RPMI7951 (cell line): ENCODE results near the gene FAM111B. TPM values are rescaled to one million over a fixed set of nuclear protein-coding genes. Genes with fewer than 3 reads are reported as not detected.
"Not testable (repeated sequence)": the region's sequence is repeated elsewhere in the genome, so short reads cannot be mapped to it uniquely, and the experiment has no call there.

Experiments
- DNase-seq: peaks from one replicate; pipeline ENCODE4 v3.0.0-alpha.2; 2012; ENCODE audit warnings: low read depth
- total RNA-seq: library from RNA; depleted of rRNA; stranded (reverse); fragments of >200 nt; shearing (Covaris generic); gene quantifications from 2 replicates; pipeline ENCODE4 v1.2.3, GENCODE V29; 2014

Gene FAM111B
- total RNA-seq, 1 experiment from 2014 or later, result 34.0 TPM

DNA sequence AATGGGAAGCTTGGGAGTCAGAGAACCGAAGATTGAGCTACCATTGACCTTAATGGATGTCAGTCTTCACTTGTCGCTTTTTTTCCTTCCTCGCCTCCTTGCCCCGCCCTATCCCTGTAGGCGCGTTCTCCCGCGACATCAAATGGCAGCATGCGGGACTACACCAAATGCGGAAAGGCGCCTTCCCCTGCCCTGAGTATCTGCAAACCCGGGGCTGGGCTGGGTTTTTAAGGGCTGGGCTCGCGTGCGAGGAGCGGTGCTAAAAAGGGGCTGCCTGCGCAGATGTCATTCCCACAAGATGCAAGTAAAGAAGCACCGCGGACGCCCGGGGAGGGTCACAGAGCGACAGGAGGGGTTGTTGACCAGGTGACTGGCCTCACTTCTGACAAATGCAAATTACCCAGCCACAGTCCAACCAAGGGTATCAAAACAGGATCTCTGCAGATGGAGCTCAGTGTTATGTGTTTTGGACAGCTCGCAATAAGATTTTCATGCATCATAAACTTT lies 4.7 kb upstream of the FAM111B start:
- peak; percentile 64 for DNase-seq

- not testable (repeated sequence) for DNase-seq
Measured at GRCh38 chr11:59107721-59108120, 684 bp downstream of the FAM111B start.

DNA sequence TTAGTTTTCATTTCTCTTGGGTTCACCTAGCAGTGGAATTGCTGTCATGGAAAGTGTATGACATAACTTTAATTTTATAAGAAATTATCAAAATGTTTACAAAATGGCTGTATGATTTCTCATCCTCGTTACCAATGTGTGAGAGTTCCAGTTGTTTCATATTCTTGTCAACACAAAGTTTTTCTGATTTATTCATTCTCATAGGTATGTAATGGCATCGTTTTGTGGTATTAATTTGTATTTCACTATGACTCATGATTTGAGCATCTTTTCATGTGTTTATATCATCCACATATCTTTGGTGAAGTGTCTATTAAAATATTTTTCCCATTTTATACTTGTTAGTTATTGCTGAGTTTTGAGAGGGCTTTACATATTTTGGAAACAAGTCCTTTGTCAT lies 5.5 kb downstream of the FAM111B start:
- DNase-seq, result no peak

DNA sequence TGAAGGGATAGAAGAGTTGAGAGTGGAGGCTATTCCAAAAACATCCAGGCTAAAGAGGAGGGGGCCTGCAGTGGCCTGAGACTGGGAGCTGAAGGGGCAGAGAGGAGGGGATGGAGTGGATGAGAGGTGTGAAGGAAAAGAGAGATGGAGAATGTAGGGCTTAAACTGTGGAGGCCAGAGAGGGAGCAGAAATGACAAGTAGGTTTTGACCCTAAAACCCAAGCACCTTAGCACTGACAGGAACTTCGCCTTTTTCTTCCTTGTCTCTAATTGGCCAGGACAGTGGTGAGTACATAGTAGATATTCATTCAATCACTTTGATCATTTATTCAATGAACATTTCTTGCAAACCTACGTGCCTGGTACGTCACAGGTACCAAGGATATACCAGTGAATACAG lies 7.3 kb downstream of the FAM111B start:
- DNase-seq, result no peak

- no peak for DNase-seq
Measured at GRCh38 chr11:59115553-59115952, 8.5 kb downstream of the FAM111B start.

GRCh38 chr11:59117774-59118173 lies 10.7 kb downstream of the FAM111B start:
- no peak for DNase-seq

- no peak for DNase-seq
Measured at GRCh38 chr11:59119826-59120225, 12.8 kb downstream of the FAM111B start.

- peak; percentile 52 for DNase-seq
Measured at GRCh38 chr11:59135648-59136461, 28.8 kb downstream of the FAM111B start.

GRCh38 chr11:59136551-59136950 lies 29.5 kb downstream of the FAM111B start:
- not testable (repeated sequence) for DNase-seq

DNA sequence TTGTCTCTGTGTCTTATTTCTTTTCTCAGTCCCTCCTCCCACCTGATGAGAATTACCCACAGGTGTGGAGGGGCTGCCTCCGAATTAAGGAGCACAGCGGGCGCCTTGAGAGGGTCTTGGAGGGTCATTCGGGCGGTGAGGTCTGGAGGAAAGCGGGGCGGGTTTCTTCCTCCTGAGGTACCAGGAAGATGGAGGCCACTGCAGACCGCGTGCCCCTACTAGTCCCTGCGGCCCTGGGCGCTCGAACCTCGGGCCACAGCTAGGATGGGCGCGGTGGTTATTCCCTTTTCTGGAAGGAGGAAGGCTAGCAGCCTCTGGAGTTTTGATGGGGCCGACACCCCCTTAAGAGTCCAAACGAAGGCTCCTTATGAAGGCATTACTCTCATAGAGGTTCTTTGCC lies 30.2 kb downstream of the FAM111B start:
- DNase-seq, result no peak

DNA sequence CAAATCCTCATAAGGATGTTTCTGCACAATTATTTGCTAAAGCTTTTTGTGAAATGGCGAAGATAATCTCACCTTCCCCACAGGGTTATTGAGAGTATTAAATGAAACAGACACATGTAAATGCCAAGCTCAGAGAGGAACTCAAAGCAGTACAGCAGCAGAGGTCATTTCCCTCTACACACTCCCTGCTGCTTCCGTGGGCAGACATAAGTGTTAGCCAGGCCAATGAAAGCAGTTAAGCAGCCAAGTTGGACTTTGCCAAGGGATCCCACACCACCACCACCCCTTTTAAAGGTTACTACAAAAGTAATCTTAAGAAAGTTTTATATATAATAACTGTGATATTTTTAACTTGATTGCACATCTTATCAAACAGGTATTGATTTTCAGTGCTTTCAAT lies 31.6 kb downstream of the FAM111B start:
- DNase-seq, result no peak

DNA sequence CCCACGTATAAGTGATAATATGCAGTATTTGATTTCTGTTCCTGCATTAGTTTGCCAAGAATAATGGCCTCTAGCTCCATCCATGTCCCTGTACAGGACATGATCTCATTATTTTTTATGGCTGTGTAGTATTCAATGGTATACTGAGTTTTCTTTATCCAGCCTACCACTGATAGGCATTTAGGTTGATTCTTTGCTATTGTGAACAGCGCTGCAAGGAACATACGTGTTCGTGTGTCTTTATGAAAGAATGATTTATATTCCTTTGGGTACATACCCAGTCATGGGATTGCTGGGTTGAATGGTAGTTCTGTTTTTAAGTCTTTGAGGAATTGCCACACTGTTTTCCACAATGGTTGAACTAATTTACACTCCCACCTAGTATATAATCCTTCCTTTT lies 34.2 kb downstream of the FAM111B start:
- no peak for DNase-seq

DNA sequence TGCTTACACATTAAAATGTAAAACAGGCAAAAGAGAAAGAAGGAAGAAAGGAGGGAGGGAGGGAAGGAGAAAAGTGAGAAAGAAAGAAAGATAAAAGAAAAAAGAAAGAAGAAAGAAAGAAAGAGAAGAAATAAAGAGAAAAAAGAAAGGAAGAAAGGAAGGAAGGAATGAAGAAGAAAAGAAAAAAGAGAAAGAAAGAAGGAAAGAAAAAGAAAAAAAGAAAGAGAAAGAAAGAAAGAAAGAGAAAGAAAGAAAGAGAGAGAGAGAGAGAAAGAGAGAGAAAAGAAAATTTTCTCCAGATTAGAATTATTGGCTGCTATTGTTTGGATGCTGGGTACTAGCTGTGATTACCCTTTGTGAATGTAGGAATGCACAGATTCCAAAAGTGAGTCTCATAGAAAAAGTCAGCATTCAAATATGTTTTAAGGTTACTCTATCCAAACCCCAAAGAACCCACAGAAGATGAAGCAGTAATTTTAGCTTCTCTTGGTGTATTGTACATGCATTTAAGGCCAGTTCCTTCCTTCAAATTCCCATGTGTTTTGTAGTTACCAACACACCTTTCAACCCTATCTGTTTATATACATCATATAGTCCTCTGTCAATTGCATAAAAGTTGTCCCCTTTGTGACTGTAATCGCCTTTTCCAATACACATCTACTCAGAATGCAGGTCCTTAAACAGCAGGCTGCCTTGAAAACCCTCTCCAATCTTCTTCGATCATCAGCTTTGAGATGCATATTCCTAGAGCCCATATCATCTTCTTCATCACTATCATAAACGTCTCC lies 34.8 kb downstream of the FAM111B start:
- DNase-seq, result peak; percentile 31

- peak; percentile 93 for DNase-seq
Measured at GRCh38 chr11:59142530-59143507, 35.8 kb downstream of the FAM111B start, which contains the start of gene FAM111A. FAM111A (plus strand) TSS chr11:59142856; CDS start chr11:59148873, 6,017 bp downstream.

- DNase-seq, result no peak
Measured at GRCh38 chr11:59144096-59144495, 37.1 kb downstream of the FAM111B start.

- DNase-seq, result peak; percentile 88
Measured at GRCh38 chr11:59144579-59145345, 37.7 kb downstream of the FAM111B start.

GRCh38 chr11:59145534-59145933 lies 38.5 kb downstream of the FAM111B start:
- DNase-seq, result peak; percentile 15

DNA sequence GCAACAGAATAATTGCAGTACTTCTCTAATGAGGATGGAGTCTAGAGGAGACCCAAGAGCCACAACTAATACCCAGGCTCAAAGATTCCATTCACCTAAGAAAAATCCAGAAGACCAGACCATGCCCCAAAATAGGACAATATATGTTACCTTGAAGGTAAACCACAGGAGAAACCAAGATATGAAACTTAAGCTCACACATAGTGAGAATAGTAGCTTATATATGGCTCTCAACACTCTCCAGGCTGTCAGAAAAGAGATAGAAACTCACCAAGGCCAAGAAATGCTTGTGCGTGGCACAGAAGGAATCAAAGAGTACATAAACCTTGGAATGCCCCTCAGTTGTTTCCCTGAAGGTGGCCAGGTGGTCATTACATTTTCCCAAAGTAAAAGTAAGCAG lies 44.7 kb downstream of the FAM111B start:
- no peak for DNase-seq

GRCh38 chr11:59152312-59152951 lies 45.4 kb downstream of the FAM111B start:
- no peak for DNase-seq

DNA sequence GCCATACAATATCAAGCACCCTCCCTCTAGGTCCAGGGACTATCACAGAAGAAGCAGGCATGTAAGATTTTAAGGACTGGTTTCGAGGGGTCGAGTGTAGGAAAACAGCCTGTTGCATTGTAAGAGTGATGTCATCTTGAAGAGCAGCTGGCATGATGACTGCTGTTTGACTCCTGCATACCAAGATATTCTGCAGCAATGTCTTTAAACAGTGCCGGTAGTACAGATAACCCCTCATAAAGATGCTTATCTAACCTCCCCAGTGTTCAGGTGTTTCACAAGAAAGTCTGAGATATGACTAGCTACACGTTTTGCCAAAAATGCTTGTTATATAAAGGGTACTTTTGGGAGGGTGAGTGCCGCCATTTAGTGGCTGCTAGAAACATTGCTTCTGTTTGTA lies 47.6 kb downstream of the FAM111B start:
- DNase-seq, result no peak
